ENCODE results near the gene EVL.
"Not testable (repeated sequence)": the region's sequence is repeated elsewhere in the genome, so short reads cannot be mapped to it uniquely, and the experiment has no call there.

EVL gene

GRCh38 chr14:100173353-100173752 is 108.1 kb downstream of the EVL start:
- no peak overlapping the region for H3K4me3 ChIP-seq (ENCODE audit: low read depth, low read length)
- TF ChIP-seq CTCF (IDR thresholded peaks at IDR 0.05; ENCODE audit: low read depth, low read length): no peak

GRCh38 chr14:100176811-100177327 is 111.6 kb downstream of the EVL start:
- H3K4me3 ChIP-seq (ENCODE audit: low read depth, low read length): no peak overlapping the region
- no peak for TF ChIP-seq CTCF (IDR thresholded peaks at IDR 0.05; ENCODE audit: low read depth, low read length)

- no peak for TF ChIP-seq CTCF (IDR thresholded peaks at IDR 0.05; ENCODE audit: low read depth, low read length)
Observed at GRCh38 chr14:100178691-100179090, 113.5 kb downstream of the EVL start.

GRCh38 chr14:100180671-100181070 is 115.4 kb downstream of the EVL start:
- not testable (repeated sequence) for H3K4me3 ChIP-seq (ENCODE audit: low read depth, low read length)

More at GRCh38 chr14:100178691-100179090, 113.5 kb downstream of the EVL start:
- H3K4me3 ChIP-seq (ENCODE audit: low read depth, low read length): no peak overlapping the region

- not testable (repeated sequence) for H3K4me3 ChIP-seq (ENCODE audit: low read depth, low read length)
Observed at GRCh38 chr14:100181876-100182551, 116.8 kb downstream of the EVL start.

GRCh38 chr14:100187247-100187833 is 122.1 kb downstream of the EVL start:
- TF ChIP-seq CTCF (IDR thresholded peaks at IDR 0.05; ENCODE audit: low read depth, low read length): no peak

GRCh38 chr14:100188392-100189030 is 123.3 kb downstream of the EVL start:
- no peak overlapping the region for H3K4me3 ChIP-seq (ENCODE audit: low read depth, low read length)
- TF ChIP-seq CTCF (IDR thresholded peaks at IDR 0.05; ENCODE audit: low read depth, low read length): no peak

More at GRCh38 chr14:100187247-100187833, 122.1 kb downstream of the EVL start:
- no peak overlapping the region for H3K4me3 ChIP-seq (ENCODE audit: low read depth, low read length)

- no peak for TF ChIP-seq CTCF (IDR thresholded peaks at IDR 0.05; ENCODE audit: low read depth, low read length)
- no peak overlapping the region for H3K4me3 ChIP-seq (ENCODE audit: low read depth, low read length)
Observed at GRCh38 chr14:100190126-100190525, 124.9 kb downstream of the EVL start.
